SU-DHL-6 (cell line): ENCODE measurements around the gene PHLDA2.

ENCODE experiments used
- H2AFZ ChIP-seq: fragments of 200-600 bp; sonication (generic); 2 replicates; pipeline ENCODE4 v1.6.1; 2014; ENCODE audit warnings: low read depth, mild to moderate bottlenecking, moderate library complexity, mixed read lengths, antibody characterized with exemption, low read length; ENCODE audit not compliant: severe bottlenecking
- H3F3A ChIP-seq: fragments of 200-600 bp; shearing (Covaris generic); 2 replicates; pipeline ENCODE4 v1.6.0; 2016; ENCODE audit warnings: antibody characterized with exemption, mild to moderate bottlenecking; ENCODE audit not compliant: insufficient read depth
- H3K27ac ChIP-seq: fragments of 200-600 bp; sonication (generic); 2 replicates; pipeline ENCODE4 v1.5.1; 2016; ENCODE audit warnings: low read depth, mild to moderate bottlenecking, low read length, moderate library complexity, mixed read lengths
- H3K27me3 ChIP-seq: fragments of 200-600 bp; sonication (generic), shearing (Covaris generic); 2 replicates; pipeline ENCODE4 v1.6.0; 2014; ENCODE audit warnings: mild to moderate bottlenecking, low read length
- H3K36me3 ChIP-seq: fragments of 200-600 bp; sonication (generic); 2 replicates; pipeline ENCODE4 v1.6.1; 2014; ENCODE audit warnings: mild to moderate bottlenecking, low read length, mixed read lengths
- H3K4me2 ChIP-seq: fragments of 300-600, 200-600 bp; shearing (Covaris generic), sonication (generic); 2 replicates; pipeline ENCODE4 v1.6.0; 2014; ENCODE audit warnings: low read length, low read depth, mild to moderate bottlenecking; ENCODE audit not compliant: poor library complexity, severe bottlenecking
- H3K4me3 ChIP-seq: fragments of 200-600 bp; sonication (generic); 2 replicates; pipeline ENCODE4 v1.5.1; 2014; ENCODE audit warnings: antibody characterized with exemption, low read length, mild to moderate bottlenecking, mixed read lengths; ENCODE audit not compliant: insufficient read depth, poor library complexity, severe bottlenecking
- H3K79me2 ChIP-seq: fragments of 200-600 bp; sonication (generic); 2 replicates; pipeline ENCODE4 v1.6.1; 2014; ENCODE audit warnings: mild to moderate bottlenecking, low read length, moderate library complexity; ENCODE audit not compliant: insufficient read depth
- H3K9ac ChIP-seq: fragments of 200-600 bp; sonication (generic); 2 replicates; pipeline ENCODE4 v1.7.0; 2014; ENCODE audit warnings: mild to moderate bottlenecking, low read length
- H3K9me2 ChIP-seq: fragments of 200-600 bp; sonication (generic); replicated peaks from 2 replicates; pipeline ENCODE4 v1.6.1; 2014; ENCODE audit warnings: low read length; ENCODE audit not compliant: insufficient read depth
- H3K9me3 ChIP-seq: fragments of 200-600 bp; sonication (generic); 2 replicates; pipeline ENCODE4 v1.6.1; 2014; ENCODE audit warnings: low read length, mixed read lengths; ENCODE audit not compliant: insufficient read depth
- H4K20me1 ChIP-seq: fragments of 200-600 bp; sonication (generic); 2 replicates; pipeline ENCODE4 v1.6.1; 2014; ENCODE audit warnings: low read depth, mild to moderate bottlenecking, antibody characterized with exemption, low read length, moderate library complexity, mixed read lengths
- EZH2phosphoT487 ChIP-seq: fragments of 200-600 bp; sonication (generic), shearing (Covaris generic); conservative IDR thresholded peaks from 2 replicates; pipeline ENCODE4 v1.6.1; 2018; ENCODE audit warnings: mild to moderate bottlenecking, antibody characterized with exemption, low read length, moderate library complexity, mixed read lengths
- TF ChIP-seq, protein P1 (sequence below): fragments of 200-600 bp; sonication (generic); IDR thresholded peaks from one replicate; pipeline ENCODE4 v1.5.1; 2017; ENCODE audit warnings: antibody characterized with exemption, mild to moderate bottlenecking, low read length, moderate library complexity; ENCODE audit not compliant: insufficient read depth, poor library complexity, severe bottlenecking

Gene PHLDA2

DNA sequence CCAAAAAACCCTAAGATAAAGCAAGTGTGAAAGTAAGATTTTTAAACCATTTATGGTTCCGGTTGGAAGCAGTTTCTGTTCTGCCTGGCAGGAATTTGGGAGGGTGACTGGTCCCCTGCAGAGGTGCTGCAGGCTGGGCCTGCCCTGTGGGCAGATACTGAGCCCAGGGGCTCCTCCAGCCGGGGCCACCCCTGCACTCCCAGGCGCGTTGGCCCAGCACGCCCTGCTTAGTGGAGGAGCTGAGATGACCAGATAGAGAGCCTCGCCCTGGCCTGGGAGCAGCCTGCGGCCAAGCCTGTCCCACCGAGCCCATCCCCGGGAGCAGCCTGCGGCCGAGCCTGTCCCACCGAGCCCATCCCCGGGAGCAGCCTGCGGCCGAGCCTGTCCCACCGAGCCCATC is 8.0 kb downstream of the PHLDA2 start:
- Histone ChIP-seq H3K4me2 (no peak overlapping the region), H3K9me2 (no peaks in the 10 kb centered on the region), H2AFZ (no peak overlapping the region), H3K79me2 (no peaks in the 10 kb centered on the region), H3K4me3 (no peak overlapping the region), H3K36me3 (no peaks in the 10 kb centered on the region), H3K9ac (no peak overlapping the region), H3K9me3 (no peaks in the 10 kb centered on the region), H3K27me3 (no peaks in the 10 kb centered on the region), H4K20me1 (no peaks in the 10 kb centered on the region), H3F3A (no peaks in the 10 kb centered on the region), H3K27ac (no peak overlapping the region)
- TF ChIP-seq, protein P1, sequence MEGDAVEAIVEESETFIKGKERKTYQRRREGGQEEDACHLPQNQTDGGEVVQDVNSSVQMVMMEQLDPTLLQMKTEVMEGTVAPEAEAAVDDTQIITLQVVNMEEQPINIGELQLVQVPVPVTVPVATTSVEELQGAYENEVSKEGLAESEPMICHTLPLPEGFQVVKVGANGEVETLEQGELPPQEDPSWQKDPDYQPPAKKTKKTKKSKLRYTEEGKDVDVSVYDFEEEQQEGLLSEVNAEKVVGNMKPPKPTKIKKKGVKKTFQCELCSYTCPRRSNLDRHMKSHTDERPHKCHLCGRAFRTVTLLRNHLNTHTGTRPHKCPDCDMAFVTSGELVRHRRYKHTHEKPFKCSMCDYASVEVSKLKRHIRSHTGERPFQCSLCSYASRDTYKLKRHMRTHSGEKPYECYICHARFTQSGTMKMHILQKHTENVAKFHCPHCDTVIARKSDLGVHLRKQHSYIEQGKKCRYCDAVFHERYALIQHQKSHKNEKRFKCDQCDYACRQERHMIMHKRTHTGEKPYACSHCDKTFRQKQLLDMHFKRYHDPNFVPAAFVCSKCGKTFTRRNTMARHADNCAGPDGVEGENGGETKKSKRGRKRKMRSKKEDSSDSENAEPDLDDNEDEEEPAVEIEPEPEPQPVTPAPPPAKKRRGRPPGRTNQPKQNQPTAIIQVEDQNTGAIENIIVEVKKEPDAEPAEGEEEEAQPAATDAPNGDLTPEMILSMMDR = no peak
- TF ChIP-seq EZH2phosphoT487 = no peak

DNA sequence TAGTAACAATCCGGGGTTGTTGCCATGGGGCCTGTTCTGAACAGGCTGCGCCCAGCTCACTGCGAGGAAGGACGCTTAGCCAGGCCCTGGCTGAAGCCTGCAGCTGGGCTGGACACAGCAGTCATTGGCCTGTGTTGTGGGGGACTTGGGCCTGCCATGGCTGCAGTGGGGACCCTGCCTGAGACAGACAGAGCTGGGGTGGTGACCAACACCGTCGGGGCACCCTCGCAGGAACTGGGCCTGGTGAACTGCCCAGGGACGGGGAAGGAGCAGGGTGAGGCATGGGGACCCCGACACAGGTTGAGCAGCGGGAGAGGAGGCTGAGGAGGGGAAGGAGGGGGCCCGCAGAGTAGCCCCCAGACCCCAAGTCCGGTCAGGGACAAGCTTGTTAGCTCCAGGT is 8.9 kb downstream of the PHLDA2 start:
- Histone ChIP-seq H3F3A (no peaks in the 10 kb centered on the region), H3K4me3 (no peak overlapping the region), H3K9ac (no peak overlapping the region)

DNA sequence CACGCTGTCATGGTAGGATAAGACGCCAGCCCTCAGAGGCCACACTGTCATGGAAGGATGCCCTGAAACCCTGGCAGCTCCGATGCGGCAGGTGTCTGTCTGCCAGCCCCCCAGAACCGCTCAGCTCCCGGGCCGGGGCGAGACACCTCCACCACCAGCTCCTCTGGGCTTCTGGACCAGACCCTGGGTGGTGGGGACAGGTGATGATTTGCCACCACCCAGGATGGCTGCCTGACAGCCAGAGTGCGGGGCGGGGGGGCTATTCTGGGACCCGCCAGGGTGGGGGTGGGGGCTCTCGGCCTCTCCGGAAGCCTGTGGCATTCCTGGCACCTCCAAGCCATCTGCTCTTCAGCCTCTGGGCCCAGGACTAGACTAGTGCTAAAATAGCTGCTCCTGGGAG is 9.4 kb downstream of the PHLDA2 start:
- no peak overlapping the region for H3K27ac ChIP-seq
- no peaks in the 10 kb centered on the region for H3K36me3 ChIP-seq
- no peak for TF ChIP-seq EZH2phosphoT487
- TF ChIP-seq, protein P1 = no peak
- no peak overlapping the region for H3K9ac ChIP-seq
- H3K4me3 ChIP-seq = no peak overlapping the region
- no peak overlapping the region for H2AFZ ChIP-seq
- H3K9me2 ChIP-seq = no peaks in the 10 kb centered on the region
- no peak overlapping the region for H3K4me2 ChIP-seq
- H3K79me2 ChIP-seq = no peaks in the 10 kb centered on the region
- no peaks in the 10 kb centered on the region for H3K9me3 ChIP-seq
- H4K20me1 ChIP-seq = no peaks in the 10 kb centered on the region
- no peaks in the 10 kb centered on the region for H3F3A ChIP-seq
- H3K27me3 ChIP-seq = no peaks in the 10 kb centered on the region

More for the DNA sequence above, 8.9 kb downstream of the PHLDA2 start:
- Histone ChIP-seq H3K27me3 (no peaks in the 10 kb centered on the region), H3K4me2 (no peak overlapping the region), H4K20me1 (no peaks in the 10 kb centered on the region), H3K27ac (no peak overlapping the region), H3K36me3 (no peaks in the 10 kb centered on the region), H2AFZ (no peak overlapping the region), H3K79me2 (no peaks in the 10 kb centered on the region), H3K9me3 (no peaks in the 10 kb centered on the region), H3K9me2 (no peaks in the 10 kb centered on the region)
- no peak for TF ChIP-seq EZH2phosphoT487
- TF ChIP-seq, protein P1 = no peak

DNA sequence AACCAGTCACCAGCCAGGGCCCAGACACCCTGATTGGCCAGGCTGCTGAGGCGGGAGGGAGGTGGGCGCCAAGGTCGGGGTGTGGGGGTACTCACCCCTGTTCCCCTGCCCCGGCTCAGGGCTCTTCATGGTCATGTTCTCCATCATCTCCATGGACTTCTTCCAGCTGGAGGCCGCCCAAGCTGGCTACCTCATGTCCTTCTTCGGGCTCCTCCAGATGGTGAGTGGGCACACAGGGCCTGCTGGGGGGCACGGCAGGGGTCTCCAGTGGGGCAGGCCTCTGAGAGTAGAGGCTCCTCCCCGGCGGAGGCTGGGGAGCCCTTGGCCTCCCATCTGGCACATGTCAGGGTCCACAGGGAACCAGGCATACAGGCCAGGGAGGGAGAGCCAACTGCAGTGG is 10.0 kb downstream of the PHLDA2 start:
- no peak overlapping the region for H3K4me3 ChIP-seq
- H3K27me3 ChIP-seq = no peaks in the 10 kb centered on the region
- TF ChIP-seq, protein P1 = no peak
- TF ChIP-seq EZH2phosphoT487 = no peak
- H3K4me2 ChIP-seq = no peak overlapping the region
- H2AFZ ChIP-seq = no peak overlapping the region
- 0 out of 2 replicates have a peak, but pooled peaks cover 1% of the 10 kb centered on the region for H3F3A ChIP-seq
- no peak overlapping the region for H3K9ac ChIP-seq
- H3K27ac ChIP-seq = no peak overlapping the region
- no peaks in the 10 kb centered on the region for H3K9me3 ChIP-seq
- no peaks in the 10 kb centered on the region for H3K9me2 ChIP-seq
- H3K36me3 ChIP-seq = no peaks in the 10 kb centered on the region
- no peaks in the 10 kb centered on the region for H4K20me1 ChIP-seq
- H3K79me2 ChIP-seq = no peaks in the 10 kb centered on the region
